HEK293 (cell line): Measurements from ENCODE around the gene TMEM131L.

Experiments
- GLIS1 ChIP-seq: fragments of 450-650 bp; formaldehyde crosslinking; IDR thresholded peaks from 2 replicates; pipeline ENCODE4 v1.5.1; 2016; ENCODE audit warnings: missing biosample characterization, missing genetic modification characterization
- REPIN1 ChIP-seq: fragments of 450-650 bp; formaldehyde crosslinking; IDR thresholded peaks from 2 replicates; pipeline ENCODE4 v1.5.1; 2017; ENCODE audit warnings: missing biosample characterization, missing genetic modification characterization, low read depth
- SP3 ChIP-seq: fragments of 450-650 bp; formaldehyde crosslinking; IDR thresholded peaks from 2 replicates; pipeline ENCODE4 v1.5.1; 2016; ENCODE audit warnings: missing biosample characterization, missing genetic modification characterization
- TCF7L2 ChIP-seq: IDR thresholded peaks from 2 replicates; pipeline ENCODE4 v1.6.1; 2011; ENCODE audit warnings: low read depth, mild to moderate bottlenecking, inconsistent platforms, low read length, moderate library complexity, borderline replicate concordance
- ZNF121 ChIP-seq: fragments of 450-650 bp; formaldehyde crosslinking; IDR thresholded peaks from 2 replicates; pipeline ENCODE4 v1.5.1; 2016; ENCODE audit warnings: missing biosample characterization, missing genetic modification characterization
- ZNF132 ChIP-seq: fragments of 450-650 bp; formaldehyde crosslinking; IDR thresholded peaks from 2 replicates; pipeline ENCODE4 v1.5.1; 2017; ENCODE audit warnings: missing biosample characterization, missing genetic modification characterization, borderline replicate concordance
- ZNF140 ChIP-seq: fragments of 450-650 bp; formaldehyde crosslinking; IDR thresholded peaks from 2 replicates; pipeline ENCODE4 v1.5.1; 2016; ENCODE audit warnings: missing biosample characterization, missing genetic modification characterization
- ZNF223 ChIP-seq: fragments of 450-650 bp; formaldehyde crosslinking; IDR thresholded peaks from 2 replicates; pipeline ENCODE4 v1.5.1; 2016; ENCODE audit warnings: missing biosample characterization, missing genetic modification characterization
- ZNF341 ChIP-seq: fragments of 450-650 bp; formaldehyde crosslinking; IDR thresholded peaks from 2 replicates; pipeline ENCODE4; 2016; ENCODE audit warnings: low read depth, missing biosample characterization, missing genetic modification characterization
- ZNF510 ChIP-seq: fragments of 450-650 bp; formaldehyde crosslinking; IDR thresholded peaks from 2 replicates; pipeline ENCODE4 v1.5.1; 2018; ENCODE audit warnings: mild to moderate bottlenecking, missing genetic modification characterization, missing biosample characterization; ENCODE audit not compliant: insufficient replicate concordance
- ZNF521 ChIP-seq: fragments of 450-650 bp; formaldehyde crosslinking; IDR thresholded peaks from 2 replicates; pipeline ENCODE4 v1.5.1; 2017; ENCODE audit warnings: missing biosample characterization, mild to moderate bottlenecking, missing genetic modification characterization
- ZNF558 ChIP-seq: fragments of 450-650 bp; formaldehyde crosslinking; IDR thresholded peaks from 2 replicates; pipeline ENCODE4 v1.5.1; 2016; ENCODE audit warnings: missing biosample characterization, missing genetic modification characterization
- ZNF561 ChIP-seq: fragments of 450-650 bp; IDR thresholded peaks from 2 replicates; pipeline ENCODE4 v1.5.1; 2018; ENCODE audit warnings: missing biosample characterization, missing genetic modification characterization, borderline replicate concordance
- ZNF596 ChIP-seq: fragments of 450-650 bp; IDR thresholded peaks from 2 replicates; pipeline ENCODE4 v1.5.0; 2018; ENCODE audit warnings: missing biosample characterization, mild to moderate bottlenecking, missing genetic modification characterization, moderate library complexity
- ZNF658 ChIP-seq: fragments of 450-650 bp; formaldehyde crosslinking; IDR thresholded peaks from 2 replicates; pipeline ENCODE4; 2016; ENCODE audit warnings: missing biosample characterization, missing genetic modification characterization
- ZNF660 ChIP-seq: fragments of 450-650 bp; IDR thresholded peaks from 2 replicates; pipeline ENCODE4 v1.5.1; 2018; ENCODE audit warnings: missing biosample characterization, mild to moderate bottlenecking, missing genetic modification characterization
- ZNF768 ChIP-seq: fragments of 450-650 bp; formaldehyde crosslinking; IDR thresholded peaks from 2 replicates; pipeline ENCODE4 v1.5.1; 2018; ENCODE audit warnings: missing biosample characterization, mild to moderate bottlenecking, missing genetic modification characterization
- TF ChIP-seq, protein P1 (sequence below): fragments of 450-650 bp; formaldehyde crosslinking; IDR thresholded peaks from 2 replicates; pipeline ENCODE4 v1.5.1; 2017; ENCODE audit warnings: missing biosample characterization, missing genetic modification characterization
- TF ChIP-seq, protein P2 (sequence below): fragments of 450-650 bp; formaldehyde crosslinking; IDR thresholded peaks from 2 replicates; pipeline ENCODE4 v1.5.1; 2016; ENCODE audit warnings: missing biosample characterization, missing genetic modification characterization, low read depth
- TF ChIP-seq, protein P3 (sequence below): fragments of 450-650 bp; formaldehyde crosslinking; IDR thresholded peaks from 2 replicates; pipeline ENCODE4 v1.5.1; 2016; ENCODE audit warnings: missing biosample characterization, missing genetic modification characterization
- TF ChIP-seq, protein P4 (sequence below): fragments of 450-650 bp; formaldehyde crosslinking; IDR thresholded peaks from 2 replicates; pipeline ENCODE4 v1.5.1; 2016; ENCODE audit warnings: missing biosample characterization, missing genetic modification characterization
- TF ChIP-seq, protein P5 (sequence below): fragments of 450-650 bp; formaldehyde crosslinking; IDR thresholded peaks from 2 replicates; pipeline ENCODE4 v1.5.1; 2017; ENCODE audit warnings: missing biosample characterization, missing genetic modification characterization
- TF ChIP-seq, protein P6 (sequence below): fragments of 450-650 bp; formaldehyde crosslinking; IDR thresholded peaks from 2 replicates; pipeline ENCODE4 v1.5.1; 2016; ENCODE audit warnings: missing biosample characterization, missing genetic modification characterization, low read depth
- TF ChIP-seq, protein P7 (sequence below): fragments of 450-650 bp; formaldehyde crosslinking; IDR thresholded peaks from 2 replicates; pipeline ENCODE4 v1.5.1; 2016; ENCODE audit warnings: missing biosample characterization, missing genetic modification characterization
- TF ChIP-seq, protein P8 (sequence below): fragments of 450-650 bp; formaldehyde crosslinking; IDR thresholded peaks from 2 replicates; pipeline ENCODE4 v1.5.1; 2017; ENCODE audit warnings: missing biosample characterization, mild to moderate bottlenecking, missing genetic modification characterization, moderate library complexity

The TMEM131L gene

DNA sequence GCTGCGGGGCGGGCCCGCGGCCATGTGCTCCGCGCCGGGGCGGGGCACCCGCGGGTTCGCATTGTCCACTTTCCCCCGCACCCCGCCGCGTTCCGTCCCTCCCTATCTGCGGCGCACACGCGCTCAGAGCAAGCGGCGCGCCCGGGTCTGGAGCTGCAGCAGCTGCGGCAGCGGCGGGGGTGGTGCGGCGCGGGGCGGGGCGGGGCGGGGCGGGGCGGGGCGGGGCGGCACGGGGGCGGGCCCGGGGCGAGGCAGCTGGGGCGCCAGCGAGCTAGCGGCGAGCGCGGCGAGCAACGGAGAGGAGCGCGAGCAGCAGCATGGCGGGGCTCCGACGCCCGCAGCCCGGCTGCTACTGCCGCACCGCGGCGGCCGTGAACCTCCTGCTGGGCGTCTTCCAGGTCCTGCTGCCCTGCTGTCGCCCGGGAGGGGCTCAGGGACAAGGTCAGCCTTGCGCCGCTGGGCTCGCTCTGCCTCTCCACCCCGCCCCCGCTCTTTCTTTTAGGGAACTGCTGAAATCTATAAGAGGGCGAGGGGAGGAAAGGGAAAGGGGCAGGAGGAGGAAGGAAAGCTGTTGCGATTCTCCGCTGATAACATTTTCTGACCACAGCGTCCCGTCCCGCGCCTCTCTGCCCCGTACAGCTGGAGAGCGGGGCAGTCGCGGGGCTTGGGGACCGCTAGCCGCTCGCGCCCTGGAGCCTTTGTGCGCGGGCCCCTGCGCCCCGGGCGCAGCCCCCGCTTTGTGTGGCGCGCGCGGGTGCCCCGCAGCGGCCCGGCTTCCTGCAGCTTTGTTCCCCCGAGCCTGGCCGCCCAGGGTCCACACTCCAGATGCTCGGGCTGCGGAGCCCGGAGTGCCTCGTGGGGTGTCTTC lies at the start of gene TMEM131L (continued):
- TF ChIP-seq, protein P1, sequence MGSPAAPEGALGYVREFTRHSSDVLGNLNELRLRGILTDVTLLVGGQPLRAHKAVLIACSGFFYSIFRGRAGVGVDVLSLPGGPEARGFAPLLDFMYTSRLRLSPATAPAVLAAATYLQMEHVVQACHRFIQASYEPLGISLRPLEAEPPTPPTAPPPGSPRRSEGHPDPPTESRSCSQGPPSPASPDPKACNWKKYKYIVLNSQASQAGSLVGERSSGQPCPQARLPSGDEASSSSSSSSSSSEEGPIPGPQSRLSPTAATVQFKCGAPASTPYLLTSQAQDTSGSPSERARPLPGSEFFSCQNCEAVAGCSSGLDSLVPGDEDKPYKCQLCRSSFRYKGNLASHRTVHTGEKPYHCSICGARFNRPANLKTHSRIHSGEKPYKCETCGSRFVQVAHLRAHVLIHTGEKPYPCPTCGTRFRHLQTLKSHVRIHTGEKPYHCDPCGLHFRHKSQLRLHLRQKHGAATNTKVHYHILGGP = no peak
- no peak for TF ChIP-seq ZNF140 (tag by site-specific recombination)
- TF ChIP-seq, protein P2, sequence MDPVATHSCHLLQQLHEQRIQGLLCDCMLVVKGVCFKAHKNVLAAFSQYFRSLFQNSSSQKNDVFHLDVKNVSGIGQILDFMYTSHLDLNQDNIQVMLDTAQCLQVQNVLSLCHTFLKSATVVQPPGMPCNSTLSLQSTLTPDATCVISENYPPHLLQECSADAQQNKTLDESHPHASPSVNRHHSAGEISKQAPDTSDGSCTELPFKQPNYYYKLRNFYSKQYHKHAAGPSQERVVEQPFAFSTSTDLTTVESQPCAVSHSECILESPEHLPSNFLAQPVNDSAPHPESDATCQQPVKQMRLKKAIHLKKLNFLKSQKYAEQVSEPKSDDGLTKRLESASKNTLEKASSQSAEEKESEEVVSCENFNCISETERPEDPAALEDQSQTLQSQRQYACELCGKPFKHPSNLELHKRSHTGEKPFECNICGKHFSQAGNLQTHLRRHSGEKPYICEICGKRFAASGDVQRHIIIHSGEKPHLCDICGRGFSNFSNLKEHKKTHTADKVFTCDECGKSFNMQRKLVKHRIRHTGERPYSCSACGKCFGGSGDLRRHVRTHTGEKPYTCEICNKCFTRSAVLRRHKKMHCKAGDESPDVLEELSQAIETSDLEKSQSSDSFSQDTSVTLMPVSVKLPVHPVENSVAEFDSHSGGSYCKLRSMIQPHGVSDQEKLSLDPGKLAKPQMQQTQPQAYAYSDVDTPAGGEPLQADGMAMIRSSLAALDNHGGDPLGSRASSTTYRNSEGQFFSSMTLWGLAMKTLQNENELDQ (tag by site-specific recombination) = no peak
- TF ChIP-seq ZNF132 = no peak
- no peak for TF ChIP-seq SP3
- TF ChIP-seq ZNF561 (tag by site-specific recombination) = 0 out of 2 replicates have a peak, but pooled peaks have one; percentile 13
- TF ChIP-seq ZNF596 (tag by site-specific recombination) = no peak
- TF ChIP-seq ZNF521 (tag by site-specific recombination) = no peak
- TF ChIP-seq, protein P3, sequence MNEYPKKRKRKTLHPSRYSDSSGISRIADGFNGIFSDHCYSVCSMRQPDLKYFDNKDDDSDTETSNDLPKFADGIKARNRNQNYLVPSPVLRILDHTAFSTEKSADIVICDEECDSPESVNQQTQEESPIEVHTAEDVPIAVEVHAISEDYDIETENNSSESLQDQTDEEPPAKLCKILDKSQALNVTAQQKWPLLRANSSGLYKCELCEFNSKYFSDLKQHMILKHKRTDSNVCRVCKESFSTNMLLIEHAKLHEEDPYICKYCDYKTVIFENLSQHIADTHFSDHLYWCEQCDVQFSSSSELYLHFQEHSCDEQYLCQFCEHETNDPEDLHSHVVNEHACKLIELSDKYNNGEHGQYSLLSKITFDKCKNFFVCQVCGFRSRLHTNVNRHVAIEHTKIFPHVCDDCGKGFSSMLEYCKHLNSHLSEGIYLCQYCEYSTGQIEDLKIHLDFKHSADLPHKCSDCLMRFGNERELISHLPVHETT (tag by site-specific recombination) = no peak
- TF ChIP-seq, protein P4, sequence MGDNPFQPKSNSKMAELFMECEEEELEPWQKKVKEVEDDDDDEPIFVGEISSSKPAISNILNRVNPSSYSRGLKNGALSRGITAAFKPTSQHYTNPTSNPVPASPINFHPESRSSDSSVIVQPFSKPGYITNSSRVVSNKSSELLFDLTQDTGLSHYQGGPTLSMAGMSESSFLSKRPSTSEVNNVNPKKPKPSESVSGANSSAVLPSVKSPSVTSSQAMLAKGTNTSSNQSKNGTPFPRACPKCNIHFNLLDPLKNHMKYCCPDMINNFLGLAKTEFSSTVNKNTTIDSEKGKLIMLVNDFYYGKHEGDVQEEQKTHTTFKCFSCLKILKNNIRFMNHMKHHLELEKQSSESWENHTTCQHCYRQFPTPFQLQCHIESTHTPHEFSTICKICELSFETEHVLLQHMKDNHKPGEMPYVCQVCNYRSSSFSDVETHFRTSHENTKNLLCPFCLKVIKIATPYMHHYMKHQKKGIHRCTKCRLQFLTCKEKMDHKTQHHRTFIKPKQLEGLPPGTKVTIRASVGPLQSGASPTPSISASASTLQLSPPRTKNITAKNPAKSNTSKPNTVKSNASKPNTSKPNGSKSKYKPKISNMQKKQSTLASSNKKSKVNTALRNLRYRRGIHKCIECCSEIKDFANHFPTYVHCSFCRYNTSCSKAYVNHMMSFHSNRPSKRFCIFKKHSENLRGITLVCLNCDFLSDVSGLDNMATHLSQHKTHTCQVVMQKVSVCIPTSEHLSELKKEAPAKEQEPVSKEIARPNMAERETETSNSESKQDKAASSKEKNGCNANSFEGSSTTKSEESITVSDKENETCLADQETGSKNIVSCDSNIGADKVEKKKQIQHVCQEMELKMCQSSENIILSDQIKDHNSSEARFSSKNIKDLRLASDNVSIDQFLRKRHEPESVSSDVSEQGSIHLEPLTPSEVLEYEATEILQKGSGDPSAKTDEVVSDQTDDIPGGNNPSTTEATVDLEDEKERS = no peak
- no peak for TF ChIP-seq REPIN1 (tag by site-specific recombination)
- 0 out of 2 replicates have a peak, but pooled peaks have one; percentile 10 for TF ChIP-seq ZNF341 (tag by site-specific recombination)
- no peak for TF ChIP-seq ZNF558 (tag by site-specific recombination)
- TF ChIP-seq ZNF223 = no peak
- TF ChIP-seq ZNF768 (tag by site-specific recombination) = no peak
- TF ChIP-seq, protein P5, sequence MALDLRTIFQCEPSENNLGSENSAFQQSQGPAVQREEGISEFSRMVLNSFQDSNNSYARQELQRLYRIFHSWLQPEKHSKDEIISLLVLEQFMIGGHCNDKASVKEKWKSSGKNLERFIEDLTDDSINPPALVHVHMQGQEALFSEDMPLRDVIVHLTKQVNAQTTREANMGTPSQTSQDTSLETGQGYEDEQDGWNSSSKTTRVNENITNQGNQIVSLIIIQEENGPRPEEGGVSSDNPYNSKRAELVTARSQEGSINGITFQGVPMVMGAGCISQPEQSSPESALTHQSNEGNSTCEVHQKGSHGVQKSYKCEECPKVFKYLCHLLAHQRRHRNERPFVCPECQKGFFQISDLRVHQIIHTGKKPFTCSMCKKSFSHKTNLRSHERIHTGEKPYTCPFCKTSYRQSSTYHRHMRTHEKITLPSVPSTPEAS (tag by site-specific recombination) = no peak
- TF ChIP-seq ZNF121 = no peak
- TF ChIP-seq, protein P6, sequence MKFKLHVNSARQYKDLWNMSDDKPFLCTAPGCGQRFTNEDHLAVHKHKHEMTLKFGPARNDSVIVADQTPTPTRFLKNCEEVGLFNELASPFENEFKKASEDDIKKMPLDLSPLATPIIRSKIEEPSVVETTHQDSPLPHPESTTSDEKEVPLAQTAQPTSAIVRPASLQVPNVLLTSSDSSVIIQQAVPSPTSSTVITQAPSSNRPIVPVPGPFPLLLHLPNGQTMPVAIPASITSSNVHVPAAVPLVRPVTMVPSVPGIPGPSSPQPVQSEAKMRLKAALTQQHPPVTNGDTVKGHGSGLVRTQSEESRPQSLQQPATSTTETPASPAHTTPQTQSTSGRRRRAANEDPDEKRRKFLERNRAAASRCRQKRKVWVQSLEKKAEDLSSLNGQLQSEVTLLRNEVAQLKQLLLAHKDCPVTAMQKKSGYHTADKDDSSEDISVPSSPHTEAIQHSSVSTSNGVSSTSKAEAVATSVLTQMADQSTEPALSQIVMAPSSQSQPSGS (tag by site-specific recombination) = no peak
- TF ChIP-seq TCF7L2 = no peak
- TF ChIP-seq ZNF660 (tag by site-specific recombination) = no peak
- no peak for TF ChIP-seq GLIS1 (tag by site-specific recombination)
- TF ChIP-seq, protein P7, sequence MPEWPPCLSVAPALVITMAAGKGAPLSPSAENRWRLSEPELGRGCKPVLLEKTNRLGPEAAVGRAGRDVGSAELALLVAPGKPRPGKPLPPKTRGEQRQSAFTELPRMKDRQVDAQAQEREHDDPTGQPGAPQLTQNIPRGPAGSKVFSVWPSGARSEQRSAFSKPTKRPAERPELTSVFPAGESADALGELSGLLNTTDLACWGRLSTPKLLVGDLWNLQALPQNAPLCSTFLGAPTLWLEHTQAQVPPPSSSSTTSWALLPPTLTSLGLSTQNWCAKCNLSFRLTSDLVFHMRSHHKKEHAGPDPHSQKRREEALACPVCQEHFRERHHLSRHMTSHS = no peak
- TF ChIP-seq, protein P8, sequence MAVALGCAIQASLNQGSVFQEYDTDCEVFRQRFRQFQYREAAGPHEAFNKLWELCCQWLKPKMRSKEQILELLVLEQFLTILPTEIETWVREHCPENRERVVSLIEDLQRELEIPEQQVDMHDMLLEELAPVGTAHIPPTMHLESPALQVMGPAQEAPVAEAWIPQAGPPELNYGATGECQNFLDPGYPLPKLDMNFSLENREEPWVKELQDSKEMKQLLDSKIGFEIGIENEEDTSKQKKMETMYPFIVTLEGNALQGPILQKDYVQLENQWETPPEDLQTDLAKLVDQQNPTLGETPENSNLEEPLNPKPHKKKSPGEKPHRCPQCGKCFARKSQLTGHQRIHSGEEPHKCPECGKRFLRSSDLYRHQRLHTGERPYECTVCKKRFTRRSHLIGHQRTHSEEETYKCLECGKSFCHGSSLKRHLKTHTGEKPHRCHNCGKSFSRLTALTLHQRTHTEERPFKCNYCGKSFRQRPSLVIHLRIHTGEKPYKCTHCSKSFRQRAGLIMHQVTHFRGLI (tag by site-specific recombination) = no peak
- TF ChIP-seq ZNF510 (tag by site-specific recombination) = no peak
- no peak for TF ChIP-seq ZNF658 (tag by site-specific recombination)
